ENCODE data around the gene PPP2CA. TPM values are rescaled to one million over a fixed set of nuclear protein-coding genes. Genes with fewer than 3 reads are reported as not detected.
"Not testable (repeated sequence)": the region's sequence is repeated elsewhere in the genome, so short reads cannot be mapped to it uniquely, and the experiment has no call there.

The PPP2CA gene
- total and polyA plus RNA-seq, 2 of the 13 experiments (the other 11 are each of a cell fraction or from before 2014, with no cell fraction given) = 82.4 to 171 TPM

DNA sequence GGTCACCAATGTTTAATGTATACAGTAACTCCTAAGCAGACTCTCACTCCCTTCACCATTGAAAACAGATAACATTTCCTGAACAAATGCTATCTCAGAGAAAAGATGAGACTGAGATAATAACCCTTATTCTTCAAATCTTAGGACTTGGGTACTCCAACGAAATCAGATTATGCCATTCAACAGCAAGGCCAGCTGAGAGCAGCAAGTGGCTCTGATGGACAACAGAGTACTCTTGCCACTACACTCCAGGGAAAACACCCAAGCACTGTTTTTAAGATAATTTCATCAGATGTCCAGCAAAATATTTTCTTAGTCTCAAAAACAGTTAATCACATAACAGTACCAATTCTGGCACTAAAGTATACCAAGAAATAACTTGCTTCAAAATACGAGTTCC is 10.1 kb downstream of the PPP2CA start:
- no TSS peak for BruUV-seq (replicated peaks)

DNA sequence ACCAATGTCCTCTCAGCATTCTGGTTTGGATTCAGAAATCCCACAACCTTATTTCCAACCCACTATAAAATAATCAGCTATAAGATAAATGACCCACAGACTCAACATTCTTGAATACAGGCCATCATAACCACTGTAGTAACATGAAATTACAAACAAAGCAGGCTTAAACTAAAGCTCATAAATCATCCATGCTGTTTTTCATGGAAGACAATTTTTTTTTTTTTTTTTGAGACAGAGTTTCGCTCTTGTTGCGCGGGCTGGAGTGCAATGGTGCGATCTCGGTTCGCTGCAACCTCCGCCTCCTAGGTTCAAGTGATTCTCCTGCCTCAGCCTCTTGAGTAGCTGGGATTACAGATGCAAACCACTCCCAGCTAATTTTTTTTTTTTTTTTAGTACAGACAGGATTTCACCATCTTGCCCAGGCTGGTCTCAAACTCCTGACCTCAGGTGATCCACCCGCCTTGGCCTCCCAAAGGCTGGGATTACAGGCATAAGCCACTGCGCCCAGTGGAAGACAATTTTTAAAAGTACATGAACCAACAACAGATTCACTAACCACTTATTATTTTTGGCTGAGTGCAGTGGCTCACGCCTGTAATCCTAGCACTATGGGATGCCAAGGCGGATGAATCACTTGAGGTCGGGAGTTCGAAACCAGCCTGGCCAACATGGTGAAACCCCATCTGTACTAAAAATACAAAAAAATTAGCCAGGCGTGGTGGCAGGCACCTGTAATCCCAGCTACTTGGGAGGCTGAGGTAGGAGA is 14.4 kb downstream of the PPP2CA start:
- H3K4me1 ChIP-seq (ENCODE audit: insufficient read depth, low read length); H3K4me2 ChIP-seq (ENCODE audit: low read depth, low read length); H3K27me3 ChIP-seq (ENCODE audit: control insufficient read depth in 1 of 2, insufficient read depth in 2 of 2, low read length in 2 of 2); BruUV-seq (replicated peaks); DNase-seq (ENCODE audit: low spot score); H3K9ac ChIP-seq (ENCODE audit: insufficient read depth, low read depth, low read length); FAIRE-seq; H3K27ac ChIP-seq (ENCODE audit: extremely low read length, insufficient read depth, low read length); H3K4me3 ChIP-seq (replicated peaks in 1 of 3; ENCODE audit: insufficient read depth in 1 of 3, low read depth in 2 of 3, low read length in 3 of 3); H3K9me3 ChIP-seq (ENCODE audit: low read length); intact Hi-C loops (cut with micrococcal nuclease; ENCODE audit: unreplicated experiment); CTCF ChIA-PET (ENCODE audit: low intra/inter-chr PET ratio, low total read pairs); in situ Hi-C loops (cut with HindIII; ENCODE audit: extremely low pct_ligation_motif_present, low pct_unique_long_range_greater_than_20kb); ATAC-seq; H2AFZ ChIP-seq (ENCODE audit: low read length): not testable (repeated sequence)
- WGBS (ENCODE audit: low lambda C conversion rate) = 99% methylated on average over 14 of the region's 14 CpGs
- Histone ChIP-seq H3K79me2 (ENCODE audit: insufficient read depth, low read length) (peaks cover 99% of the 10 kb centered on the region), H3K36me3 (replicated peaks in 1 of 2; ENCODE audit: control insufficient read depth in 1 of 2, insufficient read depth in 2 of 2, low read length in 2 of 2) (0 out of 5 replicates have a peak, but pooled peaks cover 0 to 13% of the 10 kb centered on the region in 2 experiments), H4K20me1 (ENCODE audit: insufficient read depth, low read length) (peaks cover 74% of the 10 kb centered on the region)
- POLR2A ChIA-PET = interaction anchor here (1.1 kb wide), 1 partner anchor 10 kb away, joined by 3 read pairs; no protein-coding TSS in a partner anchor

More for the DNA sequence above, 10.1 kb downstream of the PPP2CA start:
- Histone ChIP-seq H3K27ac (ENCODE audit: extremely low read length, insufficient read depth, low read length) (no peak overlapping the region), H3K4me2 (ENCODE audit: low read depth, low read length) (no peak overlapping the region), H4K20me1 (ENCODE audit: insufficient read depth, low read length) (peaks cover 66% of the 10 kb centered on the region), H3K27me3 (ENCODE audit: control insufficient read depth in 1 of 2, insufficient read depth in 2 of 2, low read length in 2 of 2) (no peaks in the 10 kb centered on the region), H2AFZ (ENCODE audit: low read length) (no peak overlapping the region), H3K9ac (ENCODE audit: insufficient read depth, low read depth, low read length) (no peak overlapping the region), H3K9me3 (ENCODE audit: low read length) (no peaks in the 10 kb centered on the region), H3K4me3 (replicated peaks in 1 of 3; ENCODE audit: insufficient read depth in 1 of 3, low read depth in 2 of 3, low read length in 3 of 3) (no peak overlapping the region), H3K4me1 (ENCODE audit: insufficient read depth, low read length) (peaks cover 23% of the 10 kb centered on the region), H3K79me2 (ENCODE audit: insufficient read depth, low read length) (peaks cover 98% of the 10 kb centered on the region), H3K36me3 (replicated peaks in 1 of 2; ENCODE audit: control insufficient read depth in 1 of 2, insufficient read depth in 2 of 2, low read length in 2 of 2) (peaks cover 0 to 16% of the 10 kb centered on the region in 2 experiments; a peak in 2 of 5 replicates)
- 90% methylated on average over 2 of the region's 2 CpGs for WGBS (ENCODE audit: low lambda C conversion rate)
- ChIA-PET POLR2A (interaction anchor here (1.8 kb wide), 1 partner anchor 10 kb away, joined by 6 read pairs; the partner anchor contains the start of gene PPP2CA), CTCF (ENCODE audit: low intra/inter-chr PET ratio, low total read pairs) (no interaction called here)
- no peak for FAIRE-seq
- TF ChIP-seq ZIK1 (CRISPR knock-in tag; IDR thresholded peaks at IDR 0.05; ENCODE audit: borderline replicate concordance, low read depth) (no peak), HOXA7 (CRISPR knock-in tag; IDR thresholded peaks at IDR 0.05) (no peak), ARID2 (CRISPR knock-in tag; IDR thresholded peaks at IDR 0.05; ENCODE audit: borderline replicate concordance) (no peak), ZNF253 (CRISPR knock-in tag; IDR thresholded peaks at IDR 0.05; ENCODE audit: borderline replicate concordance) (no peak), ZNF780A (CRISPR knock-in tag; IDR thresholded peaks at IDR 0.05) (no peak), ZNF296 (CRISPR knock-in tag; conservative IDR thresholded peaks at IDR 0.05) (no peak), GTF2F1 (IDR thresholded peaks at IDR 0.05; ENCODE audit: low read length) (no peak), ZNF713 (CRISPR knock-in tag; IDR thresholded peaks at IDR 0.05) (no peak), ZNF496 (CRISPR knock-in tag; IDR thresholded peaks at IDR 0.05; ENCODE audit: insufficient replicate concordance) (no peak), HMGA1 (CRISPR knock-in tag; conservative IDR thresholded peaks at IDR 0.05) (no peak), AHR (CRISPR knock-in tag; IDR thresholded peaks at IDR 0.05) (no peak), ZFP62 (CRISPR knock-in tag; IDR thresholded peaks at IDR 0.05) (no peak), FIP1L1 (IDR thresholded peaks at IDR 0.05; ENCODE audit: borderline replicate concordance, insufficient read depth, low read depth, low read length) (no peak), ZNF556 (CRISPR knock-in tag; IDR thresholded peaks at IDR 0.05; ENCODE audit: borderline replicate concordance) (no peak)
- TF ChIP-seq, protein P1, sequence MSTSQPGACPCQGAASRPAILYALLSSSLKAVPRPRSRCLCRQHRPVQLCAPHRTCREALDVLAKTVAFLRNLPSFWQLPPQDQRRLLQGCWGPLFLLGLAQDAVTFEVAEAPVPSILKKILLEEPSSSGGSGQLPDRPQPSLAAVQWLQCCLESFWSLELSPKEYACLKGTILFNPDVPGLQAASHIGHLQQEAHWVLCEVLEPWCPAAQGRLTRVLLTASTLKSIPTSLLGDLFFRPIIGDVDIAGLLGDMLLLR (CRISPR knock-in tag; IDR thresholded peaks at IDR 0.05) = no peak
- TF ChIP-seq, protein P2, sequence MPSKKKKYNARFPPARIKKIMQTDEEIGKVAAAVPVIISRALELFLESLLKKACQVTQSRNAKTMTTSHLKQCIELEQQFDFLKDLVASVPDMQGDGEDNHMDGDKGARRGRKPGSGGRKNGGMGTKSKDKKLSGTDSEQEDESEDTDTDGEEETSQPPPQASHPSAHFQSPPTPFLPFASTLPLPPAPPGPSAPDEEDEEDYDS (CRISPR knock-in tag; IDR thresholded peaks at IDR 0.05) = no peak
- TF ChIP-seq, protein P3, sequence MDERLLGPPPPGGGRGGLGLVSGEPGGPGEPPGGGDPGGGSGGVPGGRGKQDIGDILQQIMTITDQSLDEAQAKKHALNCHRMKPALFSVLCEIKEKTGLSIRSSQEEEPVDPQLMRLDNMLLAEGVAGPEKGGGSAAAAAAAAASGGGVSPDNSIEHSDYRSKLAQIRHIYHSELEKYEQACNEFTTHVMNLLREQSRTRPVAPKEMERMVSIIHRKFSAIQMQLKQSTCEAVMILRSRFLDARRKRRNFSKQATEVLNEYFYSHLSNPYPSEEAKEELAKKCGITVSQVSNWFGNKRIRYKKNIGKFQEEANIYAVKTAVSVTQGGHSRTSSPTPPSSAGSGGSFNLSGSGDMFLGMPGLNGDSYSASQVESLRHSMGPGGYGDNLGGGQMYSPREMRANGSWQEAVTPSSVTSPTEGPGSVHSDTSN (CRISPR knock-in tag; IDR thresholded peaks at IDR 0.05) = no peak
- in situ Hi-C loops (cut with HindIII; ENCODE audit: extremely low pct_ligation_motif_present, low pct_unique_long_range_greater_than_20kb) (no loop called here), intact Hi-C loops (cut with micrococcal nuclease; ENCODE audit: unreplicated experiment) (no loop called here)
- DNase-seq (ENCODE audit: low spot score) = no peak
- ATAC-seq = no peak

All from HepG2 (cell line).